ENCODE results near the gene ZFYVE9.

- TF ChIP-seq LEF1 (IDR thresholded peaks at IDR 0.05; ENCODE audit: borderline replicate concordance) = no peak
- no peak for TF ChIP-seq NFRKB (IDR thresholded peaks at IDR 0.05)
- no peak for TF ChIP-seq SP1 (IDR thresholded peaks at IDR 0.05)
- no peak for TF ChIP-seq PKNOX1 (IDR thresholded peaks at IDR 0.05)
- no peak for TF ChIP-seq FOXA1 (IDR thresholded peaks at IDR 0.05)
- no peak for TF ChIP-seq FOXM1 (IDR thresholded peaks at IDR 0.05; ENCODE audit: borderline replicate concordance)
- no peak for TF ChIP-seq SUZ12 (IDR thresholded peaks at IDR 0.05)
- TF ChIP-seq HDGF (IDR thresholded peaks at IDR 0.05; ENCODE audit: borderline replicate concordance) = no peak
- TF ChIP-seq BHLHE40 (IDR thresholded peaks at IDR 0.05; ENCODE audit: borderline replicate concordance) = no peak
- no peak for TF ChIP-seq TARDBP (IDR thresholded peaks at IDR 0.05)
- TF ChIP-seq CTBP1 (IDR thresholded peaks at IDR 0.05; ENCODE audit: borderline replicate concordance) = no peak
- no peak for TF ChIP-seq ELF4 (IDR thresholded peaks at IDR 0.05)
Measured at GRCh38 chr1:52180176-52180575, 38.3 kb downstream of the ZFYVE9 start.
